GM12891 (cell line): Measurements from ENCODE around the gene VAV3.

Experiments
- PAX5 ChIP-seq: IDR thresholded peaks from 2 replicates; pipeline ENCODE4 v1.6.1; 2011; ENCODE audit warnings: low read length, moderate library complexity, mild to moderate bottlenecking; ENCODE audit not compliant: insufficient read depth, severe bottlenecking
- POLR2A ChIP-seq: IDR thresholded peaks from 2 replicates; pipeline ENCODE4 v1.6.1; 2011; ENCODE audit warnings: low read depth, low read length, control low read depth
- POLR2AphosphoS5 ChIP-seq: IDR thresholded peaks from 2 replicates; pipeline ENCODE4 v1.6.1; 2011; ENCODE audit warnings: low read depth, low read length, control low read depth
- POU2F2 ChIP-seq: IDR thresholded peaks from 2 replicates; pipeline ENCODE4 v1.6.1; 2011; ENCODE audit warnings: low read depth, mild to moderate bottlenecking, control low read depth, low read length, moderate library complexity
- SPI1 ChIP-seq: IDR thresholded peaks from 2 replicates; pipeline ENCODE4 v1.6.1; 2011; ENCODE audit warnings: low read depth, low read length, control low read depth
- TAF1 ChIP-seq: IDR thresholded peaks from 2 replicates; pipeline ENCODE4 v1.6.1; 2011; ENCODE audit warnings: low read depth, low read length, control low read depth

GRCh38 chr1:107920999-107921398 lies 44.0 kb downstream of the VAV3 start:
- TF ChIP-seq POLR2A (no peak), TAF1 (no peak), POLR2AphosphoS5 (no peak), SPI1 (no peak), PAX5 (no peak), POU2F2 (no peak)
